Fibroblast of lung (primary cell): Measurements from ENCODE around the gene TSGA10.

Experiments used
- EZH2 ChIP-seq: IDR thresholded peaks from 2 replicates; pipeline ENCODE4 v1.5.1; 2012; ENCODE audit warnings: low read length, control low read depth, mild to moderate bottlenecking; ENCODE audit errors: missing control alignments
- TF ChIP-seq, protein P1 (sequence below), 2 donors: IDR thresholded peaks in 1 of 2; conservative IDR thresholded peaks in 1 of 2; 1 replicate in 1 of 2; 2 replicates in 1 of 2; pipeline ENCODE4 v1.5.1; 2011 to 2012; ENCODE audit warnings: low read length in 2 of 2, control low read depth in 1 of 2, inconsistent platforms in 1 of 2, low read depth in 1 of 2, mild to moderate bottlenecking in 1 of 2

DNA sequence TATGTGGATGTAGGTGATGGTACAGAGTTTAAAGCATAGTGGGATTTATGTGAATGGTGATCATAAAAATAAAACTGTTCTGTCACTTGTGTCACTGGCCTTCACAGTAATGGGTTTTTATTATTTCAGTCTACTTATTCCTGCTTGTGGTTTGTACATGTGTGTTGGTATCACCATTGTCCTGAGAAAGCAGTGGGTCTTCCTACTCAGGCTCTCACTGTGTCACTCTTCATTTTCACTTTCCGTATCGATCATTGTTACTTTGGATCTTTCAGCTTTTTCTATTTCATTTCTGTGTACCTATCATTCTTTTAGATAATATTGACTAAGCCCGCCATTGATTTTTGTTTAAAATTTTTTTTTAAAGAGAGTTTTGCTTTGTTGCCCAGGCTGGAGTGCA lies 33.6 kb upstream of the TSGA10 start:
- no peak for TF ChIP-seq EZH2
- TF ChIP-seq, protein P1, sequence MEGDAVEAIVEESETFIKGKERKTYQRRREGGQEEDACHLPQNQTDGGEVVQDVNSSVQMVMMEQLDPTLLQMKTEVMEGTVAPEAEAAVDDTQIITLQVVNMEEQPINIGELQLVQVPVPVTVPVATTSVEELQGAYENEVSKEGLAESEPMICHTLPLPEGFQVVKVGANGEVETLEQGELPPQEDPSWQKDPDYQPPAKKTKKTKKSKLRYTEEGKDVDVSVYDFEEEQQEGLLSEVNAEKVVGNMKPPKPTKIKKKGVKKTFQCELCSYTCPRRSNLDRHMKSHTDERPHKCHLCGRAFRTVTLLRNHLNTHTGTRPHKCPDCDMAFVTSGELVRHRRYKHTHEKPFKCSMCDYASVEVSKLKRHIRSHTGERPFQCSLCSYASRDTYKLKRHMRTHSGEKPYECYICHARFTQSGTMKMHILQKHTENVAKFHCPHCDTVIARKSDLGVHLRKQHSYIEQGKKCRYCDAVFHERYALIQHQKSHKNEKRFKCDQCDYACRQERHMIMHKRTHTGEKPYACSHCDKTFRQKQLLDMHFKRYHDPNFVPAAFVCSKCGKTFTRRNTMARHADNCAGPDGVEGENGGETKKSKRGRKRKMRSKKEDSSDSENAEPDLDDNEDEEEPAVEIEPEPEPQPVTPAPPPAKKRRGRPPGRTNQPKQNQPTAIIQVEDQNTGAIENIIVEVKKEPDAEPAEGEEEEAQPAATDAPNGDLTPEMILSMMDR (conservative IDR thresholded peaks at IDR 0.05 in 1 of 2, IDR thresholded peaks at IDR 0.05 in 1 of 2; ENCODE audit: low read depth in 1 of 2, low read length in 2 of 2), result no peak
